OCI-LY7 (cell line): ENCODE data around the gene ATP2B3. TPM values are rescaled to one million over a fixed set of nuclear protein-coding genes. Genes with fewer than 3 reads are reported as not detected.

Experiments
- BruUV-seq: library from RNA; stranded (reverse); fragments of 400-500 nt; replicated peaks from 2 replicates; lab custom pipeline; 2021; lab: Mats Ljungman, UMichigan
- CTCF ChIA-PET: fragments of 300-600 bp; sonication (Branson Sonifier 250); formaldehyde crosslinking; loops from one replicate; lab custom pipeline; 2022; ENCODE audit warnings: antibody characterized with exemption; ENCODE audit not compliant: unreplicated experiment; lab: Charles Lee
- POLR2A ChIA-PET: fragments of 300-600 bp; sonication (Branson Sonifier 250); formaldehyde crosslinking; loops from one replicate; lab custom pipeline; 2022; ENCODE audit warnings: antibody characterized with exemption; lab: Charles Lee
- DNase-seq: peaks from one replicate; pipeline ENCODE4 v3.0.0-alpha.2; 2015; ENCODE audit warnings: low spot score
- H2AFZ ChIP-seq: fragments of 200-600 bp; sonication (generic), shearing (Covaris generic); 2 replicates; pipeline ENCODE4 v1.6.1; 2014; ENCODE audit warnings: mild to moderate bottlenecking, antibody characterized with exemption, low read length, moderate library complexity
- H3K27ac ChIP-seq: fragments of 200-600 bp; sonication (generic); 2 replicates; pipeline ENCODE4 v1.5.1; 2014; ENCODE audit warnings: mixed run types, low read depth, mild to moderate bottlenecking, moderate library complexity, low read length, inconsistent platforms; ENCODE audit not compliant: poor library complexity, severe bottlenecking
- H3K36me3 ChIP-seq: fragments of 200-600 bp; sonication (generic); 2 replicates; pipeline ENCODE4 v1.6.1; 2014; ENCODE audit warnings: mild to moderate bottlenecking, antibody characterized with exemption, low read length, moderate library complexity, mixed read lengths; ENCODE audit not compliant: insufficient read depth
- H3K4me1 ChIP-seq: fragments of 200-600 bp; sonication (generic); 2 replicates; pipeline ENCODE4 v1.5.1; 2014; ENCODE audit warnings: mild to moderate bottlenecking, low read length; ENCODE audit not compliant: insufficient read depth, poor library complexity, severe bottlenecking
- H3K4me2 ChIP-seq: fragments of 200-600 bp; sonication (generic); 2 replicates; pipeline ENCODE4 v1.6.1; 2014; ENCODE audit warnings: mild to moderate bottlenecking, low read length
- H3K4me3 ChIP-seq: fragments of 200-600 bp; sonication (generic); 2 replicates; pipeline ENCODE4 v1.5.1; 2014; ENCODE audit warnings: mild to moderate bottlenecking, low read depth, low read length; ENCODE audit not compliant: poor library complexity, severe bottlenecking
- H3K79me2 ChIP-seq: fragments of 200-600 bp; sonication (generic); 2 replicates; pipeline ENCODE4 v1.6.1; 2016; ENCODE audit warnings: low read depth, mild to moderate bottlenecking, low read length, moderate library complexity, mixed read lengths; ENCODE audit not compliant: insufficient read depth
- H3K9me2 ChIP-seq: fragments of 200-600 bp; sonication (generic); 2 replicates; pipeline ENCODE4 v1.6.1; 2016; ENCODE audit warnings: mild to moderate bottlenecking, low read length, mixed read lengths; ENCODE audit not compliant: insufficient read depth
- H3K9me3 ChIP-seq: fragments of 200-600 bp; sonication (generic); 2 replicates; pipeline ENCODE4 v1.6.1; 2014; ENCODE audit warnings: mild to moderate bottlenecking, mixed run types, low read length, mixed read lengths
- H4K20me1 ChIP-seq: fragments of 200-600 bp; sonication (generic); 2 replicates; pipeline ENCODE4 v1.6.1; 2014; ENCODE audit warnings: mild to moderate bottlenecking, antibody characterized with exemption, low read length, moderate library complexity, mixed read lengths; ENCODE audit not compliant: insufficient read depth
- CTCF ChIP-seq: fragments of 200-600 bp; sonication (generic); conservative IDR thresholded peaks from 2 replicates; pipeline ENCODE4 v1.5.1; 2014; ENCODE audit warnings: mild to moderate bottlenecking, antibody characterized with exemption, low read length, moderate library complexity, mixed read lengths
- EZH2phosphoT487 ChIP-seq: fragments of 200-600 bp; sonication (generic); IDR thresholded peaks from 2 replicates; pipeline ENCODE4 v1.6.1; 2018; ENCODE audit warnings: low read depth, borderline replicate concordance, mild to moderate bottlenecking, mixed run types, antibody characterized with exemption, low read length, moderate library complexity, mixed read lengths
- intact Hi-C: fragments of 100-400 bp; cut with micrococcal nuclease; formaldehyde crosslinking; loops from one replicate; pipeline ENCODE4 v1.10.0; 2022; ENCODE audit not compliant: unreplicated experiment
- total RNA-seq, 2 experiments: library from RNA; depleted of rRNA in 1 of 2; stranded (reverse); fragments of >200 nt in 1 of 2; shearing (Covaris generic) in 1 of 2; gene quantifications; 2 replicates each; pipeline ENCODE4 v1.2.3, GENCODE V29; 2014 to 2022

The ATP2B3 gene
- total RNA-seq, 2 experiments from 2014 or later = not detected

- no peak for DNase-seq
- H3K4me2 ChIP-seq = no peak overlapping the region
- H3K4me1 ChIP-seq = no peaks in the 10 kb centered on the region
- TF ChIP-seq CTCF (no peak), EZH2phosphoT487 (no peak)
- CTCF ChIA-PET = no interaction called here
- H3K4me3 ChIP-seq = no peak overlapping the region
- POLR2A ChIA-PET = no interaction called here
- H3K9me2 ChIP-seq = no peaks in the 10 kb centered on the region
- H2AFZ ChIP-seq = no peak overlapping the region
- H3K79me2 ChIP-seq = no peaks in the 10 kb centered on the region
- intact Hi-C loops = no loop called here
- no peaks in the 10 kb centered on the region for H3K36me3 ChIP-seq
- H4K20me1 ChIP-seq = no peaks in the 10 kb centered on the region
- no TSS peak for BruUV-seq
- no peak overlapping the region for H3K27ac ChIP-seq
- no peaks in the 10 kb centered on the region for H3K9me3 ChIP-seq
Measured at GRCh38 chrX:153623310-153624029, 106.0 kb downstream of the ATP2B3 start.

- no peaks in the 10 kb centered on the region for H3K9me3 ChIP-seq
- no peak overlapping the region for H2AFZ ChIP-seq
- POLR2A ChIA-PET = no interaction called here
- H3K79me2 ChIP-seq = no peaks in the 10 kb centered on the region
- intact Hi-C loops = no loop called here
- H3K36me3 ChIP-seq = no peaks in the 10 kb centered on the region
- CTCF ChIA-PET = interaction anchor here (0.6 kb wide), 1 partner anchor 12 kb away, joined by 3 read pairs; no protein-coding TSS in a partner anchor
- TF ChIP-seq CTCF = no peak
- no peak for TF ChIP-seq EZH2phosphoT487
- BruUV-seq = no TSS peak
- no peak overlapping the region for H3K4me3 ChIP-seq
- H3K9me2 ChIP-seq = no peaks in the 10 kb centered on the region
- no peaks in the 10 kb centered on the region for H3K4me1 ChIP-seq
- H4K20me1 ChIP-seq = no peaks in the 10 kb centered on the region
- no peak overlapping the region for H3K27ac ChIP-seq
- no peak for DNase-seq
- H3K4me2 ChIP-seq = no peak overlapping the region
Measured at GRCh38 chrX:153624196-153625091, 107.0 kb downstream of the ATP2B3 start.
